A673 (cell line): ENCODE data around the gene CCDC102A. TPM values are rescaled to one million over a fixed set of nuclear protein-coding genes. Genes with fewer than 3 reads are reported as not detected.

Experiments
- BruUV-seq: library from RNA; stranded (reverse); fragments of 400-500 nt; replicated peaks from 2 replicates; lab custom pipeline; 2021; lab: Mats Ljungman, UMichigan
- CTCF ChIA-PET: fragments of 300-600 bp; sonication (Branson Sonifier 250); formaldehyde crosslinking; loops from one replicate; lab custom pipeline; 2022; ENCODE audit warnings: antibody characterized with exemption; lab: Charles Lee
- POLR2A ChIA-PET: fragments of 300-600 bp; sonication (Branson Sonifier 250); formaldehyde crosslinking; loops from one replicate; lab custom pipeline; 2022; ENCODE audit warnings: antibody characterized with exemption; ENCODE audit not compliant: low non-redundant PET; lab: Charles Lee
- DNase-seq: peaks from one replicate; pipeline ENCODE4 v3.0.0-alpha.2; 2015; ENCODE audit warnings: low spot score
- H3K27ac ChIP-seq: fragments of 200-600 bp; sonication (generic); 2 replicates; pipeline ENCODE4 v1.5.1; 2016; ENCODE audit warnings: mixed run types, low read depth, mild to moderate bottlenecking, mixed read lengths, antibody characterized with exemption, low read length; ENCODE audit not compliant: poor library complexity, severe bottlenecking
- H3K27me3 ChIP-seq: fragments of 200-600 bp; sonication (generic); replicated peaks from 2 replicates; pipeline ENCODE4 v1.6.1; 2017; ENCODE audit warnings: mixed run types, low read depth, mild to moderate bottlenecking, mixed read lengths, antibody characterized with exemption, low read length; ENCODE audit not compliant: insufficient read depth, poor library complexity
- H3K36me3 ChIP-seq: fragments of 200-600 bp; sonication (generic); 2 replicates; pipeline ENCODE4 v1.6.1; 2016; ENCODE audit warnings: mixed run types, mild to moderate bottlenecking, mixed read lengths, antibody characterized with exemption, low read length; ENCODE audit not compliant: insufficient read depth, poor library complexity, severe bottlenecking
- H3K4me1 ChIP-seq: fragments of 200-600 bp; sonication (generic); 2 replicates; pipeline ENCODE4 v1.6.1; 2017; ENCODE audit warnings: mixed run types, mild to moderate bottlenecking, mixed read lengths, antibody characterized with exemption, low read length; ENCODE audit not compliant: insufficient read depth, poor library complexity, severe bottlenecking
- H3K4me3 ChIP-seq: fragments of 200-600 bp; sonication (generic); 2 replicates; pipeline ENCODE4 v1.5.1; 2016; ENCODE audit warnings: low read depth, mixed run types, mild to moderate bottlenecking, mixed read lengths, low read length; ENCODE audit not compliant: poor library complexity, severe bottlenecking
- H3K9me3 ChIP-seq: fragments of 200-600 bp; sonication (generic); 2 replicates; pipeline ENCODE4 v1.6.1; 2016; ENCODE audit warnings: mixed run types, low read depth, mild to moderate bottlenecking, mixed read lengths, antibody characterized with exemption, low read length; ENCODE audit not compliant: poor library complexity, severe bottlenecking
- EZH2 ChIP-seq: fragments of 200-600 bp; sonication (generic); IDR thresholded peaks from 2 replicates; pipeline ENCODE4 v1.6.1; 2017; ENCODE audit warnings: borderline replicate concordance, low read depth, mild to moderate bottlenecking, mixed read lengths, antibody characterized with exemption, low read length; ENCODE audit not compliant: poor library complexity, severe bottlenecking
- intact Hi-C: fragments of 100-400 bp; cut with micrococcal nuclease; formaldehyde crosslinking; loops from one replicate; pipeline ENCODE4 v1.10.0; 2022; ENCODE audit not compliant: unreplicated experiment
- total RNA-seq: library from RNA; stranded (reverse); gene quantifications from 2 replicates; pipeline ENCODE4 v1.2.3, GENCODE V29; 2021
- TF ChIP-seq, protein P1 (sequence below): fragments of 300-800, 200-600 bp; sonication (generic); conservative IDR thresholded peaks from 2 replicates; pipeline ENCODE4 v1.5.1; 2017; ENCODE audit warnings: low read depth, mild to moderate bottlenecking, antibody characterized with exemption, low read length, moderate library complexity, mixed read lengths

The CCDC102A gene
- total RNA-seq, 1 experiment from 2014 or later: 10.3 TPM

DNA sequence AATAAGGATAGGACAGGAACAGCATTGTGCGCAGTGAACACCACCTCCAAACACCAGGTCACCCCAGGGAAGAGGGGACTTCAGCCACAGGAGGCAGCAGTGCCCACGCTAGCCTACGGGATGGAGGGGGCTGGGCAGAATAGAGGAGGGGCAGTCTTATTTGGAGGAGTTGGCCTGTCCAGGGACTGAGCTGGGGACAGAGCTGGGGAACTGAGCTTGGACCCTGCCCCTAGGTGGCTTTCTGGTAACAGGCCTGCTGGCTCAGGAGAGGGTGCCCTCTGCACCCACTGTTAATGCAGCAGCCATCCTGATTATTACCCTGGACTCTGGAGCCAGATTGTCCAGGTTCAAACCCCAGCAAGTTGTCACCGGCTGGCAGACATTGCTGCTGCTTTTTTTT, 9.3 kb downstream of the CCDC102A start:
- Histone ChIP-seq H3K9me3 (no peaks in the 10 kb centered on the region), H3K4me1 (no peaks in the 10 kb centered on the region), H3K36me3 (no peaks in the 10 kb centered on the region), H3K27me3 (no peaks in the 10 kb centered on the region), H3K27ac (no peak overlapping the region), H3K4me3 (no peak overlapping the region)
- intact Hi-C loops: no loop called here
- no peak for DNase-seq
- POLR2A ChIA-PET: no interaction called here
- CTCF ChIA-PET: no interaction called here
- TF ChIP-seq, protein P1, sequence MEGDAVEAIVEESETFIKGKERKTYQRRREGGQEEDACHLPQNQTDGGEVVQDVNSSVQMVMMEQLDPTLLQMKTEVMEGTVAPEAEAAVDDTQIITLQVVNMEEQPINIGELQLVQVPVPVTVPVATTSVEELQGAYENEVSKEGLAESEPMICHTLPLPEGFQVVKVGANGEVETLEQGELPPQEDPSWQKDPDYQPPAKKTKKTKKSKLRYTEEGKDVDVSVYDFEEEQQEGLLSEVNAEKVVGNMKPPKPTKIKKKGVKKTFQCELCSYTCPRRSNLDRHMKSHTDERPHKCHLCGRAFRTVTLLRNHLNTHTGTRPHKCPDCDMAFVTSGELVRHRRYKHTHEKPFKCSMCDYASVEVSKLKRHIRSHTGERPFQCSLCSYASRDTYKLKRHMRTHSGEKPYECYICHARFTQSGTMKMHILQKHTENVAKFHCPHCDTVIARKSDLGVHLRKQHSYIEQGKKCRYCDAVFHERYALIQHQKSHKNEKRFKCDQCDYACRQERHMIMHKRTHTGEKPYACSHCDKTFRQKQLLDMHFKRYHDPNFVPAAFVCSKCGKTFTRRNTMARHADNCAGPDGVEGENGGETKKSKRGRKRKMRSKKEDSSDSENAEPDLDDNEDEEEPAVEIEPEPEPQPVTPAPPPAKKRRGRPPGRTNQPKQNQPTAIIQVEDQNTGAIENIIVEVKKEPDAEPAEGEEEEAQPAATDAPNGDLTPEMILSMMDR: no peak
- BruUV-seq: no TSS peak

DNA sequence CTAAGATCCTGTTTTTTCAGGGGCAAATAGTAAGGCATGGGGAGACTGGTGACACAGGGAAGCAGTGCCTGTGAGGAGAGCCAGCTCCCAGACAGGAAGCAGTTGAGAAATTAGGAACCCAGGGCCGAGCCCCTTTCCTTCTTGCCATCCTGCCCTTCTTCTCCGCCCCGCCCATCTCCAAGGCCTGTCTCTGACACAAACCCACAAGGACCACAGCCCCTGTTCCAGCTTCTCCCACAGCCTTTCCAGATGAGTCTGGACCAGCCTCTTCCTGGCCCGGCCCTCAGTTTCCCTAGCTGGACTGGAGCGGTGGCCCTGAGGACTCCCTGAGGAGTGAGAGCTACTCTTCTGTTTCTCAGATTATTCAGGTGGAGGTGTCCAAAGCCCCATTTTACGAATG, 9.9 kb downstream of the CCDC102A start:
- no peak for TF ChIP-seq EZH2
- TF ChIP-seq, protein P1: no peak
- ChIA-PET CTCF (no interaction called here), POLR2A (no interaction called here)
- Histone ChIP-seq H3K4me1 (no peaks in the 10 kb centered on the region), H3K27me3 (no peaks in the 10 kb centered on the region), H3K9me3 (no peaks in the 10 kb centered on the region), H3K27ac (no peak overlapping the region), H3K4me3 (no peak overlapping the region), H3K36me3 (no peaks in the 10 kb centered on the region)
- intact Hi-C loops: no loop called here
- no TSS peak for BruUV-seq
- no peak for DNase-seq

DNA sequence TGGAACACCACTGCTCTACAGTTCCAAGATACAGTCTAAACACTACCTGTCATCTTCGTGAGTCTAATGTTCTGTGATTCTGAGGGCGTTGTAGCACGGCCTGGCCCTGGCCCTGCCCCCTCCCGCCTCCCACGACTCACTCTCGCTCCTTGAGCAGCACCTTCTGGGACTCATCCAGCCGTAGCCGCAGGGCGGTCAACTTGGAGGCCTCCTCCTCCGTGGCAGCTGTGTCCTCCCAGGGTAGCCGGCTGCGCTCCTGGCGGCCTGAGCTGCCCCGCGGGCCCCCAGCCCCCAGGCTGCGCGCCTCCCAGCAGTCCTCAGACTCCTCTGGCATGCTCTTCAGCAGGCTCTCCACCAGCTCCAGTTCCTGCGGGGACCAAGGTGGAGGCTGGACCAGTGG, 10.6 kb downstream of the CCDC102A start:
- ChIA-PET CTCF (no interaction called here), POLR2A (no interaction called here)
- DNase-seq: no peak

More for the DNA sequence above, 10.6 kb downstream of the CCDC102A start:
- no peaks in the 10 kb centered on the region for H3K4me1 ChIP-seq
- H3K4me3 ChIP-seq: no peak overlapping the region
- H3K36me3 ChIP-seq: no peaks in the 10 kb centered on the region
- intact Hi-C loops: no loop called here
- no peak overlapping the region for H3K27ac ChIP-seq
- TF ChIP-seq EZH2: no peak
- TF ChIP-seq, protein P1: no peak
- no peaks in the 10 kb centered on the region for H3K9me3 ChIP-seq
- BruUV-seq: no TSS peak
- no peaks in the 10 kb centered on the region for H3K27me3 ChIP-seq
